Measurements from ENCODE around the gene DAW1. TPM values are rescaled to one million over a fixed set of nuclear protein-coding genes. Genes with fewer than 3 reads are reported as not detected.
A peak's percentile ranks its signal among the peaks of the same experiment; 100 is the strongest.

Gene DAW1
- total RNA-seq, 1 donor from 2014 or later, result not detected

DNA sequence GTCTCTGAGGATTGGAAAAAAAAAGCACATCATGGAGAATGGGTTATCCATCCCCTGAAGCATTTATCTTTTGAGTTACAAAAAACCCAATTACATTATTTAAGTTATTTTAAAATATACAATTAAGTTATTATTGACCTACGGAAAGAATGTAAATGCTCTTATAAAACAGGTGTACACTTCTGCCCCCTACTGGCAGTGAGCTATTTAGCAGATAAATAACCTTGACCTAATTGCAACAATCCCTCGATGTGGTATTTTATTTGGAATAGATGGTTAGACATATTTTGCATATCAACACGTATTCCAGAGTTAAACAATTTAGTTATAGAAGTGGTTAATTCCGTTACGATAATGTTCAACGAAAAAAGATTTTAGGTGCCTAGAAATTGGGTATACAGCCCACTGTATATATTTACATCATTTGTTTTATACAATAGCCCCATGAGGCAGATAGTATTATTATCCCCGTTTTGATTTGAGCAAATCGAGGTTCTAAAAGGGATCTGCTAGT lies 9.1 kb upstream of the DAW1 start:
- DNase-seq (no peak), ATAC-seq (peak; percentile 65)
- Histone ChIP-seq H3K27ac (no peak overlapping the region), H3K36me3 (no peaks in the 10 kb centered on the region), H3K9me3 (no peaks in the 10 kb centered on the region), H3K4me1 (no peaks in the 10 kb centered on the region), H3K27me3 (no peaks in the 10 kb centered on the region), H3K4me3 (no peak overlapping the region)
- TF ChIP-seq, protein P1, sequence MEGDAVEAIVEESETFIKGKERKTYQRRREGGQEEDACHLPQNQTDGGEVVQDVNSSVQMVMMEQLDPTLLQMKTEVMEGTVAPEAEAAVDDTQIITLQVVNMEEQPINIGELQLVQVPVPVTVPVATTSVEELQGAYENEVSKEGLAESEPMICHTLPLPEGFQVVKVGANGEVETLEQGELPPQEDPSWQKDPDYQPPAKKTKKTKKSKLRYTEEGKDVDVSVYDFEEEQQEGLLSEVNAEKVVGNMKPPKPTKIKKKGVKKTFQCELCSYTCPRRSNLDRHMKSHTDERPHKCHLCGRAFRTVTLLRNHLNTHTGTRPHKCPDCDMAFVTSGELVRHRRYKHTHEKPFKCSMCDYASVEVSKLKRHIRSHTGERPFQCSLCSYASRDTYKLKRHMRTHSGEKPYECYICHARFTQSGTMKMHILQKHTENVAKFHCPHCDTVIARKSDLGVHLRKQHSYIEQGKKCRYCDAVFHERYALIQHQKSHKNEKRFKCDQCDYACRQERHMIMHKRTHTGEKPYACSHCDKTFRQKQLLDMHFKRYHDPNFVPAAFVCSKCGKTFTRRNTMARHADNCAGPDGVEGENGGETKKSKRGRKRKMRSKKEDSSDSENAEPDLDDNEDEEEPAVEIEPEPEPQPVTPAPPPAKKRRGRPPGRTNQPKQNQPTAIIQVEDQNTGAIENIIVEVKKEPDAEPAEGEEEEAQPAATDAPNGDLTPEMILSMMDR (IDR thresholded peaks at IDR 0.05), result peak; percentile 64
- intact Hi-C loops (cut with DNase I), result no loop called here

GRCh38 chr2:227862741-227863588 lies 8.5 kb upstream of the DAW1 start:
- Histone ChIP-seq H3K9me3 (no peaks in the 10 kb centered on the region), H3K4me1 (no peaks in the 10 kb centered on the region), H3K27ac (no peak overlapping the region), H3K27me3 (no peaks in the 10 kb centered on the region), H3K4me3 (no peak overlapping the region), H3K36me3 (no peaks in the 10 kb centered on the region)
- DNase-seq (no peak), ATAC-seq (peak; percentile 47)
- TF ChIP-seq, protein P1 (IDR thresholded peaks at IDR 0.05), result no peak
- intact Hi-C loops (cut with DNase I), result no loop called here

- TF ChIP-seq, protein P1 (IDR thresholded peaks at IDR 0.05), result no peak
- DNase-seq, result no peak
- Histone ChIP-seq H3K9me3 (no peaks in the 10 kb centered on the region), H3K36me3 (no peaks in the 10 kb centered on the region), H3K27ac (no peak overlapping the region), H3K4me3 (no peak overlapping the region), H3K27me3 (no peaks in the 10 kb centered on the region), H3K4me1 (no peaks in the 10 kb centered on the region)
- peak; percentile 48 for ATAC-seq
- intact Hi-C loops (cut with DNase I), result no loop called here
Measured at GRCh38 chr2:227864161-227864756, 7.2 kb upstream of the DAW1 start.

DNA sequence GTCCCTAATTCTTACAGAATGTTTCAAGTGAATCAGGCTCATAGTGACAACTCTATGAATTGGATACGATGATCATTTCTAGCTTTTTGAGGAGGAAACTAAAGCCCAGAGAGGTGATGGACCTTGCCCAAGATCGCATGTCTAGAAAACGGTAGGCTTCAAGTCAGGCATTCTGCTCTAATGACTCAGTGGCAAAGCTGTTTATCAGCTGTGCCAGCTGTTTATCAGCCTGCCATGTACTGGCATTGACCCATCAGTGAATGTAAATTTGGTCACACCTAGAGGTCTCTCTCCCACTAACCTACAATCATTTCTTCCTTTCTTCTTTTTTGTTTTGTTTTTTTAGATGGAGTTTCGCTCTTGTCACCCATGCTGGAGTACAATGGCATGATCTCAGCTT lies 6.1 kb upstream of the DAW1 start:
- no peaks in the 10 kb centered on the region for H3K36me3 ChIP-seq
- intact Hi-C loops (cut with DNase I), result no loop called here
- no peak overlapping the region for H3K4me3 ChIP-seq
- DNase-seq (no peak), ATAC-seq (no peak)
- H3K9me3 ChIP-seq, result no peaks in the 10 kb centered on the region
- no peaks in the 10 kb centered on the region for H3K4me1 ChIP-seq
- TF ChIP-seq, protein P1 (IDR thresholded peaks at IDR 0.05), result no peak
- H3K27me3 ChIP-seq, result no peaks in the 10 kb centered on the region
- H3K27ac ChIP-seq, result no peak overlapping the region

GRCh38 chr2:227867386-227867785 lies 4.0 kb upstream of the DAW1 start:
- H3K9me3 ChIP-seq, result no peaks in the 10 kb centered on the region
- DNase-seq (no peak), ATAC-seq (no peak)
- H3K4me3 ChIP-seq, result no peak overlapping the region
- no peaks in the 10 kb centered on the region for H3K4me1 ChIP-seq
- no peaks in the 10 kb centered on the region for H3K36me3 ChIP-seq
- no peak overlapping the region for H3K27ac ChIP-seq
- intact Hi-C loops (cut with DNase I), result no loop called here
- H3K27me3 ChIP-seq, result no peaks in the 10 kb centered on the region
- TF ChIP-seq, protein P1 (IDR thresholded peaks at IDR 0.05), result no peak
